Fibroblast of the aortic adventitia (primary cell): ENCODE results near the gene ANGEL1. TPM values are rescaled to one million over a fixed set of nuclear protein-coding genes. Genes with fewer than 3 reads are reported as not detected.

ENCODE experiments used
- DNase-seq: peaks from one replicate; pipeline ENCODE4 v3.0.0-alpha.2; 2010; ENCODE audit warnings: low read depth
- H3K4me3 ChIP-seq: 2 replicates; pipeline ENCODE4 v1.5.1; 2011; ENCODE audit warnings: low read depth, mild to moderate bottlenecking, control low read depth, low read length, moderate library complexity
- CTCF ChIP-seq: IDR thresholded peaks from 2 replicates; pipeline ENCODE4 v1.5.1; 2011; ENCODE audit warnings: mild to moderate bottlenecking, low read length, control low read depth, inconsistent platforms; ENCODE audit not compliant: insufficient read depth
- total RNA-seq: library from RNA; depleted of rRNA; stranded (reverse); fragments of >200 nt; gene quantifications from 2 replicates; pipeline ENCODE4 v1.2.3, GENCODE V29; 2012; ENCODE audit warnings: low replicate concordance

The ANGEL1 gene
- total RNA-seq, 1 donor: 5.8 TPM

- H3K4me3 ChIP-seq: no peak overlapping the region
- no peak for TF ChIP-seq CTCF
- no peak for DNase-seq
Observed at GRCh38 chr14:76780058-76780345, 32.7 kb downstream of the ANGEL1 start.

DNA sequence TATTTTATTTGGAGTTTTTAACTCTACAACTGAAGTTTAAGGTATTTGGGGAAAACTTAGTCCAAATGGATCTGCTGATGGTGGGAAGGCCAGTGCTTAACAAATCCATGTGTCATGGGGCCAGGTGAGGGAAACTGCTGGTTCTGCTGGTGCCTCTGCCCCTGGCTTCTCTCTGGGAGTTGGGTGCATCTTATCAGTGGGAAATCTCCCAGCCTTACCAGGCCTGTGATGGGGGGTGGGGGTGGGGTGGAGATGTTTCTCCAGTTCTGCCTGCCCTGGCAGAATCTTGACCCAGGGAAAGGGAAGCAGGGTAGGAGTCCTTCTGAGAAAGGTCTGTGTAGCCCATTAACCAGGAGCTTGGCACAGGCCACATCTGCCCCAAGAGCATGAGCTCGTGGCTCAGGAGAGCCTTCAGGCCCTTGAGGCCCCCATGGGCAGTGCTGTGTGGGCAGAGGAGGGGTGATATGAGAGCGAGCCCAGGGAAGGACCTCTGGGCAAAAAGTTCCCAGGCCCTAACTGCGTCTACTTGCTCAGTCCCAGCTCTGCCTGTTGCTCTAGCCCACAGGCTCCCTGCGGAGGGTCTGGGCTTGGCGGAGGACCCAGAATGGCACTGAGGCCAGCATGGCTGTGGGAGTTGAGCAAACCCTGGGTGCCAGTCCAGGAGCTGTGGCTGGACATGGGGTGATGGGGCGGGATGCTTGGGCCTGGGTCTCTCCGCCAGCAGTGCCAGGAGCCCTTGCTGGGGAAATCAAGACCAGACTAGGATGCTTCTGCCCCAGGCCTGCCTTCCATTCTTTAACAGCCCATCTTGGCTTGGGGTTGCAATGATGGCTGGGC is 33.2 kb downstream of the ANGEL1 start:
- no peak for TF ChIP-seq CTCF
- H3K4me3 ChIP-seq: no peak overlapping the region
- no peak for DNase-seq

- H3K4me3 ChIP-seq: no peak overlapping the region
- no peak for TF ChIP-seq CTCF
- DNase-seq: no peak
Observed at GRCh38 chr14:76778546-76779215, 34.0 kb downstream of the ANGEL1 start.

- no peak for TF ChIP-seq CTCF
- DNase-seq: no peak
- H3K4me3 ChIP-seq: no peak overlapping the region
Observed at GRCh38 chr14:76777721-76778120, 35.0 kb downstream of the ANGEL1 start.

DNA sequence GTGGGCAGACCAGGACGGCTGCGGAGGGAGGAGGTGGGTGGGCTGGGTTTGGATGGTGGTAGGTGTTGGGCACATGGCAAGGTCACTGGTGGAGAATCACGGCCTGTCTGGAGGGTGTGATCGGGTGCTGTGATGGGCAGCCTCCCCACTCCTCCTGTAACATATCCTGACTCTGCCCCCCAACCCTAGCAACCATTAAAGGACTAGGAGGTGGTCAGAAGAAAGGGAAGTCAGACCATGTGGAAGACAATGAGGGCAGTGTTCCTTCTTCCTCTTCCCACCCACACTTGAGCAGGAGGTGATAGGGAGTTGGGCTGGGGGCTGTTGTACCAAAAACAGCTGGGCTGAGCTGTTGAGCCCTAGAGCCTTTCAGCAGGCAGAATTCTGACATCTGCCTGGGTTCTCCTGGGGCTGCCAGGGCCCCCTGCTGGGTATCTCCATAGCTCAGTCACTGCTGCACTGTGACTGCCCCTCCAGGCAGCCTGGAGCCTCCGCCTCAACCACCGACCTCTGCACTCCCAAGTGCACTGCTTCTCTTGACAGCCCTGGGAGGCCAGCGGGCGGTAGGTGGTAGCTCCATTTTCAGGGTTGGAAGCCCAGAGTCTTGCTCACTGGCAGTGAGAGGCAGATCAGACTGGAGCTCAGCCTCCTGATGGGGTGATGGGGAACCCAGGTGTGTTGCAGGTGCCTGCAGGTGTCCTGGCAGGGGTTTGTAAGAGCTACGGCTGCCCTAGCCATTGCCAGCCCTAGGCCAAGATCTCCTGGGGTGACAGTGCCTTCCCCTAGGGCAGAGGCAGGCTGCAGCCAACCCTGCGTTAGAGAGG is 36.0 kb downstream of the ANGEL1 start:
- no peak for TF ChIP-seq CTCF
- DNase-seq: no peak

DNA sequence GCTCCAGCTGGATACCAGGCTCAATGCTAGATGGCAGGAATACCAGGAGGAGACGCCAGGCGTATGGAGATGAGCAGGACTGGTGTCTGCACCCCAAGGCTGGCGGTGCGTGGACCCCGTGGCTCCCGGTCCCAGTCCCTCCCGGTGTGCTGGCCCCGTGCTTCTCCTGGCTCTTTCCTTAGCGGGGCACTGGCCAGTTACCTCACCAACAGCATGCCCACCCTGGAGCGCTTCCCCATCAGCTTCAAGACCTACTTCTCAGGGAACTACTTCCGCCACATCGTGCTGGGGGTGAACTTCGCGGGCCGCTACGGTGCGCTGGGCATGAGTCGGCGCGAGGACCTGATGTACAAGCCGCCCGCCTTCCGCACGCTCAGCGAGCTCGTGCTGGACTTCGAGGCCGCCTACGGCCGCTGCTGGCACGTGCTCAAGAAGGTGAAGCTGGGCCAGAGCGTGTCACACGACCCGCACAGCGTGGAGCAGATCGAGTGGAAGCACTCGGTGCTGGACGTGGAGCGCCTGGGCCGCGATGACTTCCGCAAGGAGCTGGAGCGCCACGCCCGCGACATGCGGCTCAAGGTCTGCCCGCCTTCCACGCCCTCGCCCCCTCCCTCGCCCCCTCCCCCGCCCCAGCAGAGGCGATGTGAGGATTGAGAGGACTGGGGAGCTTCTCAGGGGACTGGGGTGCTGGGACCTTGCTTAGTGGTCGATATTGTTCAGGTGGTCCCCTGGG is 36.8 kb downstream of the ANGEL1 start:
- no peak for TF ChIP-seq CTCF
- H3K4me3 ChIP-seq: no peak overlapping the region
- DNase-seq: no peak

More for the DNA sequence above, 36.0 kb downstream of the ANGEL1 start:
- no peak overlapping the region for H3K4me3 ChIP-seq
